GM12891 (cell line): ENCODE results near the gene CALY.

ENCODE experiments used
- DNase-seq: peaks from one replicate; pipeline ENCODE4 v3.0.0; 2011; ENCODE audit warnings: low spot score; ENCODE audit not compliant: insufficient read length
- FAIRE-seq: peaks from 2 replicates; lab custom pipeline; 2011; peaks lifted over from hg19 to GRCh38; lab: Jason Lieb, UNC
- PAX5 ChIP-seq: IDR thresholded peaks from 2 replicates; pipeline ENCODE4 v1.6.1; 2011; ENCODE audit warnings: low read length, moderate library complexity, mild to moderate bottlenecking; ENCODE audit not compliant: insufficient read depth, severe bottlenecking
- POLR2A ChIP-seq: IDR thresholded peaks from 2 replicates; pipeline ENCODE4 v1.6.1; 2011; ENCODE audit warnings: low read depth, low read length, control low read depth
- POLR2AphosphoS5 ChIP-seq: IDR thresholded peaks from 2 replicates; pipeline ENCODE4 v1.6.1; 2011; ENCODE audit warnings: low read depth, low read length, control low read depth
- POU2F2 ChIP-seq: IDR thresholded peaks from 2 replicates; pipeline ENCODE4 v1.6.1; 2011; ENCODE audit warnings: low read depth, mild to moderate bottlenecking, control low read depth, low read length, moderate library complexity
- SPI1 ChIP-seq: IDR thresholded peaks from 2 replicates; pipeline ENCODE4 v1.6.1; 2011; ENCODE audit warnings: low read depth, low read length, control low read depth
- TAF1 ChIP-seq: IDR thresholded peaks from 2 replicates; pipeline ENCODE4 v1.6.1; 2011; ENCODE audit warnings: low read depth, low read length, control low read depth

The CALY gene

DNA sequence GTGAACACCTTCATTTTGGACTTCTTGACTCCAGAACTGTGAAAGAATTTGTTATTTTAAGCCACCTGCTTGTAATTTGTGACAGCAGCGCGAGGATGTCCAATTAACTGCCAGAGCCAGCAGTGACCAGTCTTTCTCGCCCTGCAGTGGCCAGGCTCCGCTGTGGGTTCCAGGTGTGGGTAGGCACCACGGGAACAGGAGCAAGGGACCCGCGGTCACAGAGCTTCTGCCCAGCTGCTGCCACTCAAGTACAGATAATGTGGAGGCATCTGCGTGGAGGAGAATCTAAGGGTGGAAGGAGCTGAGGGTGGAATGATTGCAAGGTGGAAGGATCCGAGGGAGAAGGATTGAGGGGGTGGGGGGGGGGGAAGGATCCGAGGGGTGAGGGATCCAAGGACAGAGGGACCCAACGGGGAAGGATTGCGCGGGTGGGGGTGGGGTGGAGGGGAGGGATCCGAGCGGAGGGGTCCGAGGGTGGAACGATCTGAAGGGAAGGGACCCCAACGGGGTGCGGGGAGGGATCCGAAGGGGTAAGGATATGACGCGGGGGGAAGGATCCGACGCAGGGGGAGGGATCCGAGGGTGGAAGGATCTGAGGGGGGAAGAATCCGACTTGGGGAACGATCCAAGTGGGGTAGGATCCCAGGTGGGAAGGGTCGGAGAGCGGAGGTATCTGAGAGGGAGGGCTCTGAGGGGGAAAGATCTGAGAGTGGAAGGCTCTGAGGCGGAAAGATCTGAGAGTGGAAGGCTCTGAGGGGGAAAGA, 3.6 kb downstream of the CALY start:
- FAIRE-seq (no peak), DNase-seq (no peak)
- TF ChIP-seq PAX5 = no peak
- TF ChIP-seq POLR2A = no peak
- no peak for TF ChIP-seq POLR2AphosphoS5
- no peak for TF ChIP-seq TAF1
- no peak for TF ChIP-seq POU2F2
- TF ChIP-seq SPI1 = no peak

GRCh38 chr10:133329491-133330202, 7.0 kb downstream of the CALY start:
- DNase-seq = peak; percentile 93
- peak; percentile 90 for FAIRE-seq
- TF ChIP-seq PAX5 (peak; percentile 1), SPI1 (no peak), POLR2AphosphoS5 (no peak), POLR2A (no peak), POU2F2 (no peak), TAF1 (no peak)

DNA sequence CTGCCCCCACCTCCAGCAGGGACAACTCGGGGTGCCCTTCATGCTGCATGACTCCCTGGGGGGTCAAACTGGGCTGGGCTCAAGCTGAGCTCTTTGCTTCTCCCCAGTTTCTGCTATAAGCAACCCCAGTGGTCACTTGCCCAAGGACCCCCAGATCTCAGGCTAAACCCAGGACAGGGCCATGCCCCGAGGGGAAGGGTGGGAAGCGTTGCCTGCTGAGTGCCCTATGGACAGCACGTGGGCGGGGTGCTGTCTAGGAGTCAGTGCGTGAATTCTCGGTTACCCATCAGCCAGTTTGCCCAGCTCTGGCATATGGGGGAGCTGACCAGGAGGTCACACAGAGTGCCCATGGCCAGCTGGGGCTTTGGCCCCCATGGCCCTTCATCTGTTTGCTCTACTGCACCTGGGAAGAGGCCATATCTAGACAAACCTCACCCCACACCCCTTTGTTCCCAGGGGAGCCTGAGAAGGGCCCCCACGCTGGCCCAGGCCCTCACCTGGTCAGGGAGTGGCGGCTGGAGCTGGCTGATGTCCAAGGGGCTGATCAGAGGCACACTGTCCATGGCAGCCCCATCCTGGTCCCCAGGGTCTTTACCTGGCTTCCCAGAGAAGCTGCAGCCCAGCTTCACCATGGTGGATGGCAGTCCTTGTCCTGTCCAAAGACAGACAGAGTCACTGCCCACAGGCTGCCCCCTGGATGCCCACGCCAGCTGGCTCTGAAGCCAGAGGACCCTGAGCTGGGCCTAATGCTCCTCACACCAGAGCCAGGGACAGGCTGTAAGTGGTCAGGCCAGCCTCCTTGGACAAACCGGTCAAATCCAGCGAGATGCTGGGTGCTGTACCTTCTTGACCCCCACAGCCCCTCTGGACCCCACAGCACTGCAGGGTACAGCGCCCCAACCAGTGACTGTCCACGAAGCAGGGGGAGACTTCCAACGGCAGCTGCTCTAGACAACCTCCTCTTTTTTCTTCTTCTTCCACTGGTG, 8.0 kb downstream of the CALY start:
- TF ChIP-seq SPI1 (no peak), POLR2AphosphoS5 (no peak), TAF1 (no peak), PAX5 (no peak), POU2F2 (no peak), POLR2A (no peak)
- FAIRE-seq (no peak), DNase-seq (no peak)

DNA sequence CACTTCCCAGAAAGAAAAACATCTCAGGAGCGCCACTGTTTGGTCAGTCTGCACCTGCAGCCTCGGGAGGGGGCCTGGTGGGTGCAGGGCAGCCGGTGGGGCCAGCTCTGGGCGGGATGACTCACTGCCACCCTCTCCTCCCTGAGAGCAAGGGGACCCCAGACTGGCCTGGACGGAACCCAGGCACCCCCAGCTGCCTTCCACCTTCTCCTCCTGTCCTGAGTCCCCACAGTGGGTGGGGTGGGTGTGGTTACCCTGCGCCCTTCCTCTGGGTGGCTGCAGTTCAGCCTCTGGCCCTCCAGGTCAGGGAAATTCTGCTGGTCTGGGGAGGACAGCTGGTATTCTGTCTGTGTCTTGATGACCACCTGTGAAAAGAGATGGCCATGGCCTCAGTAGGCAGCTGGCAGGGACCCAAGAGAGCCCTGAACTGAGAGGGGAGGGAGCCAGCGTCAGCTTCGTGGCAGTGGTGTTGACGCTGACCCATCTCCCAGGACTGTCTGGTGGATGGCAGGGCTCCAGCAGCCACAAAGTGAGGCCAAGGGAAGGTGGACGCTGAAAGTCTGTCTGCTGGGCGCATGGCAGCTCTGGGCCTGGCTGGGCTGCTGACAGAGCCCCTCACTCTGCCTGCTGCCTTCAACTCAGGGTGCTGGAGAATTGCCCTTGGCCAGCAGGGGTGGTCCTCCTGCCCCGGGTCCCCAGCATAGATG, 8.9 kb downstream of the CALY start:
- no peak for FAIRE-seq
- no peak for DNase-seq
- TF ChIP-seq POLR2A (no peak), POU2F2 (no peak), TAF1 (no peak), SPI1 (no peak), POLR2AphosphoS5 (no peak), PAX5 (no peak)

DNA sequence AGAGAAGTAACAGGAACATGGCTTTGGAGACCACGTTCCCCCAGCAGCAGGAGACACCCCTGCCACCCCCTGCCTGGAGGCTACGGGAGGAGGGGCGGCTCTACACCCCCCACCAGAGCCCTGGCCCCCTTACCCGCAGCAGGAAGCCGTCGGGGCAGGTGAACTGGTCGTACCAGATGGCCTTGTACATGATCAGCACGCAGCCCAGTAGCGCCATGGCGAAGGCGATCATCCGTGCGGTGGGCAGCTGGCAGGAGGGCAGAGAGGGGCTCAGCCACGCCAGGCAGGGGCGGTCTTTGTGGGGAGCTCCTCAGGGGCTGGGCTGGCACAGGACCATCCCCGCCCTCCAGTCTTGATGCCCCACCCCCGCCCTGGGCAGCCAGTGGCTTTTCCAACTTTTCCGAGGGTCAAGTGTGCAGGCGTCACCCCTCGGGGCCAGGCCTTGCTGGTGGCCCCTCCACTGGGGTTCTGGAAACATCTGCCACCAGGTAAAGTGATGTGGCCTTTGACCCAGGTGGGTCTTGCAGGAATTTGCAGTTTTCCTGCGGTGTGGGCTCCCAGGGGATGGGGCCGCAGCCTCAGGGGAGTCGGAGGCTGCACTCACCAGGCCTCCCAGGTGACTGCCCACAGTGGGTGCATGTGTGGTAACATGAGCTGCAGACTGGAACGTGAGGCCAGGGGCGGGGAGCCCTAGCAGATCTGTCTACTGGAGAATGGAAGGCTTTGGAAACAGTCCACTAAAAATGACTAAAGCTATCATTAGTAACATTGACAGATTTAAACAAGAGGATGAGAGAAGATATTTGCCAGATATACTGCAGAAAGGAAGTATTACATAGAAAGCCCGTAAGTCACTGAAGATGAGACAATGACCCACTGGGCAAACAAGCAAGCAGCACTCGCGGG, 9.7 kb downstream of the CALY start:
- FAIRE-seq = no peak
- no peak for DNase-seq
- TF ChIP-seq SPI1 (no peak), POLR2A (no peak), POLR2AphosphoS5 (no peak), TAF1 (no peak), POU2F2 (no peak), PAX5 (no peak)

DNA sequence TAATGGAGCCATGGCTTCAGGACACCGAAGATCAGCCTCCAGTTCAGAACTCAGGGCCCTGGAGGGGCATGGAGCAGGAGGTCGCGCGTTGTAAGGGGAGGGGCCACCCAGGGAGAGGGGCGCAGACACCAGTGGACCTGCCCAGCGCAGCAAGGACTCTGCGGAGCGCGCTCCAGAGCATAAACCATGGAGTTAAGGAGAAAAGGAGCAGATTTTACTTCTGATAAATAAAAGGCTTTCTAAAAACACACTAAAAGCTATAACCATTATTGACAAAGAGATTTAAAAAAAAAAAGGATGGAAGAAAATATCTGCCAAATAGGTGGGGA, 10.5 kb downstream of the CALY start:
- DNase-seq (no peak), FAIRE-seq (no peak)
- no peak for TF ChIP-seq PAX5
- no peak for TF ChIP-seq TAF1

DNA sequence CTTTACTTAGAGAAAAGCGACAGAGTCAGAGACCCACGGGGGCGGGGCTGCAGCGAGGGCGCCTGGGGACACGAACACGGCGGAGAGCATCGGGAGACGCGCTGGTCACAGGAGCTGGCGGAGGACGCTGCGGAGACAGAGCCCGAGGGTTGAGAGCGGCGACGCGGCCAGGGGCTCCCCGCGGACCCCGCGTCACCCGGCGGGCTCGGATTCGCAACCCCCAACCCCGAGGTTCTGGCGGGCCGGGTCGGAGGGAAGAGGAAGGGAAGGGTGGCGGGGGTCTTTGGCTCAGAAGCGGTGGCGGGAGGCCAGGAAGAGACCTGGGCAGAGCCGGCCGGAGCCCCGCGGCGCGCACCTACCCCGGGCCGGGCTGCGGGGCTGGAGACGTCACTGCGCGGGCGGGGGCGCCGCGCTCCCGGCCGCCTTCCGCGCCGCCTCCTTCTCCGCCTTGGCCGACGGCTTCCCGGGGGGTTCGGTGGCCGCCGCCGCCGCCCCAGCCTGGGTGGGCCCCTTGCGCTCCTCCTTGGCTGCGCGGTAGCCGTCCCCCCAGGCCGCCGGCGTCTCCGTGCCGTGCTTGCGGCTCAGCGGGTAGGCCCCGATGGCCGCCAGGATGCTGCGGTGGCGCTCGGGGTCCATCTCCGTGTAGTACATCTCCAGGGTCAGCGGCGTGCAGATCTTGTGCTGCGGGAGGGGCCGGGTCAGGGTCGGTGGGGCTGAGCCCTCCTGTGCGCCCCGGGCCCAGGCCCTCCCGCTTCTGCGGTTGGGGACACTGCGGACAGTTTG, 11.1 kb downstream of the CALY start:
- no peak for DNase-seq
- FAIRE-seq = no peak
- TF ChIP-seq POLR2AphosphoS5 (no peak), PAX5 (no peak), TAF1 (no peak), POU2F2 (no peak), POLR2A (no peak), SPI1 (no peak)

DNA sequence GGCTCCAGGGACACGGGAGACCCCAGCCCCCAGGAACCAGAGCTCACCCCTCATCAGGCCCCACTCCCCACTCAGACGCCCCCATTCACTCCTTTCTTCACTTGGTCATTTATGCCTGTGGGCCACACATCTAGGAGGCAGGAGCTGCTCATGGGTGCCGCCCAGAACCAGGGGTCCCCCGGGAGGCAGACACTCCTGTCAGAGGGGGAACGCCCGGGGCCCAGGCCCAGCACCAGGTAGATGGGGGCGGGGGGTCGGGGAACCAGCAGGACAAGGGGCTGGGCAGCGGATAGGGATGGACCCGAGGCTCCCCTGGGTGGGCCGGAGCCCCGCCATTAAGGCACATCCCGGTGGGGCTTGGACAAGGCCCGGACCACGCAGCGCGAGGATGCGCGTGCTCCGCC, 11.8 kb downstream of the CALY start:
- no peak for TF ChIP-seq SPI1
- no peak for TF ChIP-seq PAX5
- no peak for TF ChIP-seq POLR2A
- no peak for TF ChIP-seq POLR2AphosphoS5
- no peak for TF ChIP-seq POU2F2
- TF ChIP-seq TAF1 = no peak
- DNase-seq (no peak), FAIRE-seq (no peak)
